WTC11 (cell line): ENCODE results near the gene SERPING1. TPM values are rescaled to one million over a fixed set of nuclear protein-coding genes. Genes with fewer than 3 reads are reported as not detected.

Experiments used
- ATAC-seq: fragments of 200-7000 bp; cut with Tn5 transposase; 2 replicates; pipeline ENCODE4 v1.10.0; 2021; ENCODE audit warnings: mild to moderate bottlenecking, moderate library complexity
- CTCF ChIA-PET: fragments of 300-600 bp; sonication (Branson Sonifier 250); formaldehyde crosslinking; loops from one replicate; lab custom pipeline; 2021; ENCODE audit warnings: antibody characterized with exemption; lab: Charles Lee
- POLR2A ChIA-PET: fragments of 350-600 bp; sonication (Branson Sonifier 250); formaldehyde crosslinking; loops from one replicate; lab custom pipeline; 2021; ENCODE audit warnings: antibody characterized with exemption; lab: Charles Lee
- DNase-seq: peaks from one replicate; pipeline ENCODE4 v3.0.0; 2021; ENCODE audit warnings: low spot score
- H3K27ac Mint-ChIP-seq: 2 replicates; pipeline ENCODE4 v1.8.0; 2021; ENCODE audit warnings: mixed read lengths
- H3K27me3 Mint-ChIP-seq: 2 replicates; pipeline ENCODE4 v1.8.0; 2021; ENCODE audit warnings: low read depth, mild to moderate bottlenecking, moderate library complexity, mixed read lengths
- H3K36me3 Mint-ChIP-seq: 2 replicates; pipeline ENCODE4 v1.8.0; 2021; ENCODE audit warnings: mixed read lengths
- H3K4me1 Mint-ChIP-seq: 2 replicates; pipeline ENCODE4 v1.8.0; 2022; ENCODE audit warnings: mixed read lengths
- H3K4me3 Mint-ChIP-seq: 2 replicates; pipeline ENCODE4 v1.8.0; 2021; ENCODE audit warnings: mild to moderate bottlenecking, moderate library complexity, mixed read lengths
- H3K9me3 Mint-ChIP-seq: 2 replicates; pipeline ENCODE4 v1.8.0; 2021; ENCODE audit warnings: mixed read lengths
- ARID4B ChIP-seq: sonication (generic); formaldehyde crosslinking; IDR thresholded peaks from 2 replicates; pipeline ENCODE4 v1.8.0; 2023; ENCODE audit warnings: missing genetic modification reagents, mild to moderate bottlenecking, borderline replicate concordance
- ATF1 ChIP-seq: sonication (generic); formaldehyde crosslinking; IDR thresholded peaks from 2 replicates; pipeline ENCODE4 v1.8.1; 2023; ENCODE audit warnings: mild to moderate bottlenecking, moderate library complexity, missing genetic modification reagents
- ATF3 ChIP-seq: sonication (generic); formaldehyde crosslinking; conservative IDR thresholded peaks from 2 replicates; pipeline ENCODE4 v1.8.1; 2022; ENCODE audit warnings: mild to moderate bottlenecking, missing genetic modification reagents
- CBFB ChIP-seq: sonication (generic); formaldehyde crosslinking; IDR thresholded peaks from 2 replicates; pipeline ENCODE4 v1.8.1; 2022; ENCODE audit warnings: mild to moderate bottlenecking, low read depth, missing genetic modification reagents
- EMX1 ChIP-seq: fragments of 250-450 bp; sonication (Bioruptor Pico); IDR thresholded peaks from 2 replicates; pipeline ENCODE4 v1.8.0; 2021; ENCODE audit warnings: mild to moderate bottlenecking
- ESRRA ChIP-seq: sonication (generic); formaldehyde crosslinking; IDR thresholded peaks from 2 replicates; pipeline ENCODE4 v1.8.1; 2022; ENCODE audit warnings: mild to moderate bottlenecking, missing genetic modification reagents, borderline replicate concordance
- FOXJ3 ChIP-seq: sonication (generic); formaldehyde crosslinking; IDR thresholded peaks from 2 replicates; pipeline ENCODE4 v1.9.0; 2021; ENCODE audit warnings: missing genetic modification reagents, mild to moderate bottlenecking, borderline replicate concordance
- IRF2 ChIP-seq: sonication (generic); formaldehyde crosslinking; IDR thresholded peaks from 2 replicates; pipeline ENCODE4 v1.8.0; 2022; ENCODE audit warnings: low read depth, missing genetic modification reagents, borderline replicate concordance
- JAZF1 ChIP-seq: fragments of 250-450 bp; sonication (Bioruptor Pico); IDR thresholded peaks from 2 replicates; pipeline ENCODE4 v1.9.0; 2021; ENCODE audit warnings: moderate library complexity, mild to moderate bottlenecking, inconsistent platforms
- RELA ChIP-seq: sonication (generic); formaldehyde crosslinking; IDR thresholded peaks from 2 replicates; pipeline ENCODE4 v1.8.1; 2022; ENCODE audit warnings: missing genetic modification reagents, mild to moderate bottlenecking, borderline replicate concordance
- SMAD3 ChIP-seq: sonication (generic); formaldehyde crosslinking; IDR thresholded peaks from 2 replicates; pipeline ENCODE4 v1.8.0; 2022; ENCODE audit warnings: missing genetic modification reagents, mild to moderate bottlenecking, borderline replicate concordance
- SP1 ChIP-seq: sonication (generic); formaldehyde crosslinking; conservative IDR thresholded peaks from 2 replicates; pipeline ENCODE4 v1.8.1; 2022; ENCODE audit warnings: missing genetic modification reagents
- TCF7 ChIP-seq: sonication (generic); formaldehyde crosslinking; IDR thresholded peaks from 2 replicates; pipeline ENCODE4 v1.8.0; 2022; ENCODE audit warnings: mild to moderate bottlenecking, low read depth, missing genetic modification reagents, moderate library complexity
- ZNF138 ChIP-seq: sonication (generic); formaldehyde crosslinking; conservative IDR thresholded peaks from 2 replicates; pipeline ENCODE4 v1.8.1; 2022; ENCODE audit warnings: mild to moderate bottlenecking, moderate library complexity, missing genetic modification reagents
- ZNF219 ChIP-seq: sonication (generic); formaldehyde crosslinking; IDR thresholded peaks from 2 replicates; pipeline ENCODE4 v1.8.0; 2023; ENCODE audit warnings: missing genetic modification reagents, mild to moderate bottlenecking, borderline replicate concordance
- ZNF396 ChIP-seq: fragments of 250-450 bp; sonication (Bioruptor Pico); IDR thresholded peaks from 2 replicates; pipeline ENCODE4 v1.8.0; 2021; ENCODE audit warnings: mild to moderate bottlenecking, moderate library complexity, borderline replicate concordance
- ZNF671 ChIP-seq: fragments of 250-450 bp; sonication (Bioruptor Pico); IDR thresholded peaks from 2 replicates; pipeline ENCODE4 v1.8.0; 2021; ENCODE audit warnings: mild to moderate bottlenecking
- total RNA-seq: library from RNA; stranded (reverse); gene quantifications from 3 replicates; pipeline ENCODE4 v1.2.3, GENCODE V29; 2021
- TF ChIP-seq, protein P1 (sequence below): fragments of 250-450 bp; sonication (Bioruptor Pico); IDR thresholded peaks from 2 replicates; pipeline ENCODE4 v1.8.0; 2021; ENCODE audit warnings: mild to moderate bottlenecking

The SERPING1 gene
- total RNA-seq, 1 experiment from 2014 or later: 49.1 TPM

DNA sequence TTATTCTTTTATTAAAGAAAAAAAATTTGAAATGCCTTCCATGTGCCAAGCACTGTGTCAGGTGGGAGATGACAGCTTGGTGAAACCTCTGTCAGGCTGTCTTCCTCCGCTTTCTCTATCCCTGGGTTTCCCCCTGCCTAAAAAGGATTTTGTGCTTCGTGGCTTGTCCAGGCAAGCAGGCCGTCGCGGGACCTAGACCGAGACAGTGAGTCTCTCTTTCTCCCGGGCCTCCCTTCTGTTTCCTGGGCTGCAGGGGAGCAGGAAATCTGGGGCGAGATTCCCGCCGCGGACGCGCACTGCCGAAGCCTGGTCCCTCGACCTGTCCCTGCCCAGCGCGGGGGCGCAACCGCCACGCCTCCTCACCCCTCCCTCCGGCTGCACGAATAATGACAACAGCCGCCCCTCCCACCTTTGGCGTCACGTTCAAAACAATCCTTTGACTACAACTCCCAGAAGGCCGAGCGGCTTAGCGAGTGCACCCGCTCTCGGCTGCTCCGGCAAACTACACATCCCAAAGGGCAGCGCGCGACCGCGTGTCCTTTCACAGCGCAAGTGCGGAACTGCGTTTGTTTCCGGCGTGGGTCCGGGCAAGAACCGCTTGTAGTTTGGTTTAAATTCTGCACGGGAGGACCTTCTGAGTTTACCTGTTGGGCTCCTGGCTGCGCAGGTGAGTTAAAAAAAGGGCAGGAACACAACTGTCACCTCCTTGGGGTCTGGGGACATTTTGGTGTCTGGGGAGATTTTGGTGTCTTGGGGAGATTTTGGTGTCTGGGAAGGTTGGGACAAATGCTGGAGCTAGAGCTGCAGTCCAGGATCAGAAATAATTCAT lies 59.9 kb downstream of the SERPING1 start, which contains the start of gene CLP1 (continued):
- TF ChIP-seq ARID4B: peak; percentile 36; the same call in 1 of the 2 replicates

- H3K27ac Mint-ChIP-seq: peak overlapping the region; percentile 95
- ChIA-PET POLR2A (no interaction called here), CTCF (interaction anchor here (0.8 to 3.5 kb wide), 3 partner anchors 13 to 165 kb away, joined by 3 to 13 read pairs (median 5); partner anchors contain the start of gene UBE2L6)
- H3K36me3 Mint-ChIP-seq: peaks cover 28% of the 10 kb centered on the region
- H3K27me3 Mint-ChIP-seq: peaks cover 36% of the 10 kb centered on the region
- peaks cover 18% of the 10 kb centered on the region for H3K4me1 Mint-ChIP-seq
- no peak for DNase-seq
- TF ChIP-seq ZNF219 (CRISPR knock-in tag) (no peak), IRF2 (CRISPR knock-in tag) (no peak), ATF3 (no peak), ZNF671 (CRISPR knock-in tag) (no peak), EMX1 (CRISPR knock-in tag) (no peak), ZNF396 (CRISPR knock-in tag) (no peak), ATF1 (no peak), SP1 (CRISPR knock-in tag) (no peak), ESRRA (CRISPR knock-in tag) (no peak), RELA (CRISPR knock-in tag) (no peak), CBFB (CRISPR knock-in tag) (no peak)
- TF ChIP-seq, protein P1, sequence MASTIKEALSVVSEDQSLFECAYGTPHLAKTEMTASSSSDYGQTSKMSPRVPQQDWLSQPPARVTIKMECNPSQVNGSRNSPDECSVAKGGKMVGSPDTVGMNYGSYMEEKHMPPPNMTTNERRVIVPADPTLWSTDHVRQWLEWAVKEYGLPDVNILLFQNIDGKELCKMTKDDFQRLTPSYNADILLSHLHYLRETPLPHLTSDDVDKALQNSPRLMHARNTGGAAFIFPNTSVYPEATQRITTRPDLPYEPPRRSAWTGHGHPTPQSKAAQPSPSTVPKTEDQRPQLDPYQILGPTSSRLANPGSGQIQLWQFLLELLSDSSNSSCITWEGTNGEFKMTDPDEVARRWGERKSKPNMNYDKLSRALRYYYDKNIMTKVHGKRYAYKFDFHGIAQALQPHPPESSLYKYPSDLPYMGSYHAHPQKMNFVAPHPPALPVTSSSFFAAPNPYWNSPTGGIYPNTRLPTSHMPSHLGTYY (CRISPR knock-in tag): no peak
- no peaks in the 10 kb centered on the region for H3K9me3 Mint-ChIP-seq
- H3K4me3 Mint-ChIP-seq: peak overlapping the region; percentile 99
- no peak for ATAC-seq
These were observed 60.5 kb downstream of the SERPING1 start for GRCh38 chr11:57658023-57658361.

GRCh38 chr11:57659669-57660068 lies 62.2 kb downstream of the SERPING1 start:
- Mint-ChIP-seq H3K9me3 (no peaks in the 10 kb centered on the region), H3K27ac (no peak overlapping the region), H3K4me1 (peaks cover 8% of the 10 kb centered on the region), H3K4me3 (0 out of 2 replicates have a peak overlapping the region, but pooled peaks have one; percentile 33), H3K36me3 (peaks cover 28% of the 10 kb centered on the region), H3K27me3 (peaks cover 21% of the 10 kb centered on the region)
- ChIA-PET CTCF (no interaction called here), POLR2A (interaction anchor here (1.0 kb wide), 1 partner anchor 12 kb away, joined by 3 read pairs; no protein-coding TSS in a partner anchor)
- DNase-seq: no peak
- ATAC-seq: no peak
- no peak for TF ChIP-seq ZNF138 (CRISPR knock-in tag)
- no peak for TF ChIP-seq JAZF1 (CRISPR knock-in tag)
- no peak for TF ChIP-seq FOXJ3 (CRISPR knock-in tag)
- no peak for TF ChIP-seq TCF7 (CRISPR knock-in tag)
- no peak for TF ChIP-seq ARID4B
- TF ChIP-seq SMAD3 (CRISPR knock-in tag): no peak
- TF ChIP-seq ZNF671 (CRISPR knock-in tag): no peak
